Measurements from ENCODE around the gene SEPTIN8. TPM values are rescaled to one million over a fixed set of nuclear protein-coding genes. Genes with fewer than 3 reads are reported as not detected.
"Not testable (repeated sequence)": the region's sequence is repeated elsewhere in the genome, so short reads cannot be mapped to it uniquely, and the experiment has no call there.

The SEPTIN8 gene
- polyA plus RNA-seq, 1 donor, result 84.6 TPM

- no peak for DNase-seq
These were observed 36.8 kb upstream of the SEPTIN8 start for GRCh38 chr5:132813599-132814502.

GRCh38 chr5:132812781-132813598 is 36.0 kb upstream of the SEPTIN8 start, which contains the start of gene SOWAHA:
TSS of gene SOWAHA (plus strand) at chr5:132813302. CDS start at chr5:132813622, 320 bp downstream.
- no peak for DNase-seq

GRCh38 chr5:132812123-132812765 is 35.2 kb upstream of the SEPTIN8 start:
- no peak for DNase-seq

- DNase-seq, result no peak
These were observed 33.6 kb upstream of the SEPTIN8 start for GRCh38 chr5:132810605-132811004.

GRCh38 chr5:132808866-132809265 is 31.8 kb upstream of the SEPTIN8 start:
- DNase-seq, result no peak

- DNase-seq, result no peak
These were observed 31.4 kb upstream of the SEPTIN8 start for GRCh38 chr5:132808448-132808847.

GRCh38 chr5:132807163-132807838 is 30.3 kb upstream of the SEPTIN8 start:
- no peak for DNase-seq

- DNase-seq, result not testable (repeated sequence)
These were observed 29.7 kb upstream of the SEPTIN8 start for GRCh38 chr5:132806804-132807162.

- not testable (repeated sequence) for DNase-seq
These were observed 28.8 kb upstream of the SEPTIN8 start for GRCh38 chr5:132805872-132806271.

- DNase-seq, result not testable (repeated sequence)
These were observed 27.2 kb upstream of the SEPTIN8 start for GRCh38 chr5:132804219-132804618.

GRCh38 chr5:132802685-132803066 is 25.6 kb upstream of the SEPTIN8 start:
- not testable (repeated sequence) for DNase-seq

- DNase-seq, result no peak
These were observed 25.1 kb upstream of the SEPTIN8 start for GRCh38 chr5:132802044-132802684.

- no peak for DNase-seq
These were observed 23.5 kb upstream of the SEPTIN8 start for GRCh38 chr5:132800545-132800944.

GRCh38 chr5:132799392-132799791 is 22.4 kb upstream of the SEPTIN8 start:
- no peak for DNase-seq

- no peak for DNase-seq
These were observed 20.6 kb upstream of the SEPTIN8 start for GRCh38 chr5:132797651-132798050.

- DNase-seq, result no peak
These were observed 14.0 kb upstream of the SEPTIN8 start for GRCh38 chr5:132791026-132791425.

GRCh38 chr5:132790201-132790865 is 13.3 kb upstream of the SEPTIN8 start:
- no peak for DNase-seq

GRCh38 chr5:132788990-132789886 is 12.2 kb upstream of the SEPTIN8 start:
- DNase-seq, result no peak

GRCh38 chr5:132788508-132788907 is 11.5 kb upstream of the SEPTIN8 start:
- no peak for DNase-seq

- no peak for DNase-seq
These were observed 10.0 kb upstream of the SEPTIN8 start for GRCh38 chr5:132787076-132787475.
